ENCODE results near the gene DNAJC13. TPM values are rescaled to one million over a fixed set of nuclear protein-coding genes. Genes with fewer than 3 reads are reported as not detected.

DNAJC13 gene
- total RNA-seq, 1 experiment from 2014 or later, result 28.8 TPM

GRCh38 chr3:132535575-132536441, 118.5 kb downstream of the DNAJC13 start:
- no peak overlapping the region for H3K27ac ChIP-seq (ENCODE audit: low read depth, low read length)
- no peaks in the 10 kb centered on the region for H3K27me3 ChIP-seq (ENCODE audit: insufficient read depth, low read length)
- no peak overlapping the region for H3K9ac ChIP-seq (ENCODE audit: low read length)
- intact Hi-C loops (cut with micrococcal nuclease), result loop anchor here (1.0 kb wide), 1 partner anchor 106 kb away; no protein-coding TSS in a partner anchor
- no peak overlapping the region for H3K4me2 ChIP-seq (ENCODE audit: low read length)
- no peaks in the 10 kb centered on the region for H3K9me3 ChIP-seq (ENCODE audit: control insufficient read depth in 1 of 2, insufficient read depth in 1 of 2, low read depth in 1 of 2, low read length in 2 of 2)
- ChIA-PET POLR2A (no interaction called here), CTCF (interaction anchor here (0.7 to 2.0 kb wide), 17 partner anchors 9 to 187 kb away, joined by 3 to 36 read pairs (median 4); no protein-coding TSS in a partner anchor), RAD21 (ENCODE audit: low non-redundant PET in 1 of 2, low total read pairs in 2 of 2, uncharacterized antibody in 2 of 2, unreplicated experiment in 2 of 2) (no interaction called here)
- no peaks in the 10 kb centered on the region for H4K20me1 ChIP-seq (ENCODE audit: insufficient read depth)
- no peak overlapping the region for H3K4me3 ChIP-seq (replicated peaks in 1 of 2; ENCODE audit: low read depth in 1 of 2, low read length in 2 of 2)
- DNase-seq (ENCODE audit: low read depth, low spot score) (peak; percentile 46), ATAC-seq (peak; percentile 89)
- no peak overlapping the region for H2AFZ ChIP-seq (ENCODE audit: low read depth, low read length, poor library complexity, severe bottlenecking)
- no peaks in the 10 kb centered on the region for H3K9me2 ChIP-seq (ENCODE audit: insufficient read depth)
- peak; percentile 66 for TF ChIP-seq RAD21 (IDR thresholded peaks at IDR 0.05; ENCODE audit: low read depth)
- no peak for TF ChIP-seq POLR2AphosphoS5 (IDR thresholded peaks at IDR 0.05; ENCODE audit: low read depth, low read length)
- TF ChIP-seq CTCF (IDR thresholded peaks at IDR 0.05 in 2 of 3, conservative IDR thresholded peaks at IDR 0.05 in 1 of 3; ENCODE audit: borderline replicate concordance in 1 of 3, insufficient read depth in 1 of 3, low read depth in 2 of 3, low read length in 2 of 3), result peak; percentile 50 to 69 (median 55); a peak in 5 of 6 replicates
- no peak for TF ChIP-seq TCF7L2 (IDR thresholded peaks at IDR 0.05; ENCODE audit: borderline replicate concordance, extremely low read depth, insufficient read depth, insufficient read length)
- no TSS peak for BruUV-seq (replicated peaks)
- no peaks in the 10 kb centered on the region for H3K79me2 ChIP-seq (ENCODE audit: insufficient read depth, low read length)
- peaks cover 0 to 4% of the 10 kb centered on the region in 2 experiments; a peak in 1 of 4 replicates for H3K36me3 ChIP-seq (ENCODE audit: control insufficient read depth in 1 of 2, insufficient read depth in 2 of 2, low read length in 2 of 2)
- no peaks in the 10 kb centered on the region for H3K4me1 ChIP-seq (ENCODE audit: control insufficient read depth in 1 of 2, insufficient read depth in 2 of 2, low read length in 2 of 2)
